Sigmoid colon (tissue), 7 donors: ENCODE results near the gene IL20RB. TPM values are rescaled to one million over a fixed set of nuclear protein-coding genes. Genes with fewer than 3 reads are reported as not detected.
"Not testable (repeated sequence)": the region's sequence is repeated elsewhere in the genome, so short reads cannot be mapped to it uniquely, and the experiment has no call there.

Experiments
- DNase-seq: peaks from one replicate; pipeline ENCODE4 v3.0.0-alpha.2; 2019
- H3K27ac ChIP-seq, 4 donors: fragments of 200-600 bp; sonication (generic); one replicate each; pipeline ENCODE4 v1.5.1; 2016 to 2019; ENCODE audit warnings: mild to moderate bottlenecking in 1 of 4
- H3K27me3 ChIP-seq, 3 donors: fragments of 200-600 bp; sonication (generic); one replicate each; pipeline ENCODE4 v1.5.1; 2019; ENCODE audit warnings: mild to moderate bottlenecking in 1 of 3
- H3K36me3 ChIP-seq, 4 donors: fragments of 200-600 bp; sonication (generic); one replicate each; pipeline ENCODE4 v1.5.1; 2016 to 2019
- H3K4me1 ChIP-seq, 4 donors: fragments of 200-600 bp; sonication (generic); one replicate each; pipeline ENCODE4 v1.5.1; 2017 to 2019
- H3K4me3 ChIP-seq, 4 donors: fragments of 200-600 bp; sonication (generic); one replicate each; pipeline ENCODE4 v1.5.1; 2017 to 2019; ENCODE audit warnings: mild to moderate bottlenecking in 2 of 4, moderate library complexity in 1 of 4
- H3K9me3 ChIP-seq, 4 donors: fragments of 200-600 bp in 3 of 4; sonication (generic) in 3 of 4; one replicate each; pipeline versions ENCODE4 v1.5.1 to v1.6.1; 2013 to 2019
- CTCF ChIP-seq, 4 experiments: fragments of 450-650 bp in 3 of 4; fragments of 200-600 bp in 1 of 4; IDR thresholded peaks; one replicate each; pipeline ENCODE4 v1.5.1; 2016 to 2019; ENCODE audit warnings: antibody characterized with exemption in 4 of 4, mild to moderate bottlenecking in 3 of 4, moderate library complexity in 2 of 4
- EP300 ChIP-seq, 4 donors: sonication (generic); formaldehyde crosslinking; IDR thresholded peaks; one replicate each; pipeline ENCODE4 v1.6.1; 2017; ENCODE audit warnings: antibody characterized with exemption in 4 of 4
- POLR2A ChIP-seq, 2 donors: fragments of 450-650 bp; IDR thresholded peaks; one replicate each; pipeline ENCODE4 v1.6.1; 2016; ENCODE audit warnings: antibody characterized with exemption in 2 of 2, mild to moderate bottlenecking in 2 of 2, moderate library complexity in 2 of 2
- POLR2AphosphoS5 ChIP-seq, 4 donors: sonication (generic); formaldehyde crosslinking; IDR thresholded peaks; one replicate each; pipeline ENCODE4 v1.6.1; 2017; ENCODE audit warnings: antibody characterized with exemption in 4 of 4
- WGBS, 2 donors: extraction: QIAGEN DNeasy Blood & Tissue Kit; methylation state at CpG; one replicate each; pipeline ENCODE4 v1.1.7; 2013; 5-methylcytosine and 5-hydroxymethylcytosine counted together
- intact Hi-C: fragments of 100-400 bp; cut with DNase I; formaldehyde crosslinking; loops from one replicate; pipeline ENCODE4 v1.15.1; 2023
- polyA plus RNA-seq, 3 donors: library from polyadenylated mRNA; stranded (reverse); fragments of 200-250 nt; gene quantifications; one replicate each; pipeline ENCODE4 v1.2.3, GENCODE V29; 2013
- total RNA-seq, 4 donors: library from RNA; depleted of rRNA; stranded (reverse); fragments of >200 nt; gene quantifications; one replicate each; pipeline ENCODE4 v1.1.0, GENCODE V29; 2016
- donor health status: healthy with polysubstance abuse.
- donor health status: Bipolar disorder and iron deficiency.
- donor health status: healthy.

Gene IL20RB
- total and polyA plus RNA-seq, 7 donors: 0.28 to 1.8 (median 1.2) TPM; not detected in 2

- TF ChIP-seq CTCF (IDR thresholded peaks at IDR 0.05): no peak
- TF ChIP-seq POLR2AphosphoS5 (IDR thresholded peaks at IDR 0.05): no peak
- TF ChIP-seq EP300 (IDR thresholded peaks at IDR 0.05): no peak
- no peak for TF ChIP-seq POLR2A (IDR thresholded peaks at IDR 0.05)
- no peaks in the 10 kb centered on the region for H3K4me1 ChIP-seq
- no peaks in the 10 kb centered on the region for H3K27me3 ChIP-seq
- no peak overlapping the region for H3K4me3 ChIP-seq
- H3K36me3 ChIP-seq: no peaks in the 10 kb centered on the region
- WGBS, 2 donors: 11 to 58% methylated on average over 3 of the region's 3 CpGs
- H3K27ac ChIP-seq: no peak overlapping the region
- no peaks in the 10 kb centered on the region for H3K9me3 ChIP-seq
- no peak for DNase-seq
- intact Hi-C loops: no loop called here
Observed at GRCh38 chr3:136984837-136985236, 27.1 kb downstream of the IL20RB start.

- H3K27ac ChIP-seq, intact Hi-C loops, H3K36me3 ChIP-seq, H3K27me3 ChIP-seq, DNase-seq, H3K4me1 ChIP-seq, H3K4me3 ChIP-seq, H3K9me3 ChIP-seq: not testable (repeated sequence)
- WGBS, 2 donors: 95 to 97% methylated on average over 39 of the region's 39 CpGs
Observed at GRCh38 chr3:136987398-136987980, 29.7 kb downstream of the IL20RB start.

- TF ChIP-seq POLR2AphosphoS5 (IDR thresholded peaks at IDR 0.05) (no peak), POLR2A (IDR thresholded peaks at IDR 0.05) (no peak), CTCF (IDR thresholded peaks at IDR 0.05) (no peak), EP300 (IDR thresholded peaks at IDR 0.05) (no peak)
- DNase-seq: no peak
- intact Hi-C loops: no loop called here
- WGBS, 2 donors: 94 to 95% methylated on average over 2 of the region's 2 CpGs
- Histone ChIP-seq H3K27me3 (no peaks in the 10 kb centered on the region), H3K4me3 (no peak overlapping the region), H3K4me1 (no peaks in the 10 kb centered on the region), H3K36me3 (no peaks in the 10 kb centered on the region), H3K9me3 (no peaks in the 10 kb centered on the region), H3K27ac (no peak overlapping the region)
Observed at GRCh38 chr3:136988651-136989050, 30.9 kb downstream of the IL20RB start.

GRCh38 chr3:136989781-136990524 lies 32.2 kb downstream of the IL20RB start:
- WGBS, 2 donors: 39 to 76% methylated on average over 4 of the region's 4 CpGs
- Histone ChIP-seq H3K4me1 (peaks cover 0 to 9% (median 8%) of the 10 kb centered on the region in 4 donors), H3K9me3 (no peaks in the 10 kb centered on the region), H3K27ac (no peak overlapping the region), H3K36me3 (no peaks in the 10 kb centered on the region), H3K4me3 (no peak overlapping the region), H3K27me3 (no peaks in the 10 kb centered on the region)
- DNase-seq: no peak
- intact Hi-C loops: no loop called here
- TF ChIP-seq POLR2A (IDR thresholded peaks at IDR 0.05) (no peak), CTCF (IDR thresholded peaks at IDR 0.05) (no peak), EP300 (IDR thresholded peaks at IDR 0.05) (no peak), POLR2AphosphoS5 (IDR thresholded peaks at IDR 0.05) (no peak)

- H3K4me1 ChIP-seq: peaks cover 0 to 17% (median 16%) of the 10 kb centered on the region in 4 donors
- H3K36me3 ChIP-seq: no peaks in the 10 kb centered on the region
- 95% methylated on average over 4 of the region's 4 CpGs for WGBS, 2 donors
- H3K9me3 ChIP-seq: no peaks in the 10 kb centered on the region
- H3K27ac ChIP-seq: no peak overlapping the region
- H3K27me3 ChIP-seq: no peaks in the 10 kb centered on the region
- TF ChIP-seq CTCF (IDR thresholded peaks at IDR 0.05): no peak
- TF ChIP-seq EP300 (IDR thresholded peaks at IDR 0.05): no peak
- no peak for TF ChIP-seq POLR2AphosphoS5 (IDR thresholded peaks at IDR 0.05)
- no peak for TF ChIP-seq POLR2A (IDR thresholded peaks at IDR 0.05)
- H3K4me3 ChIP-seq: no peak overlapping the region
- intact Hi-C loops: no loop called here
- DNase-seq: no peak
Observed at GRCh38 chr3:136990826-136991225, 33.0 kb downstream of the IL20RB start.
